ENCODE measurements around the gene VPS37B. TPM values are rescaled to one million over a fixed set of nuclear protein-coding genes. Genes with fewer than 3 reads are reported as not detected.

The VPS37B gene
- polyA plus RNA-seq, 1 donor = 22.4 TPM

Other genes with a start within 250 kb of the VPS37B start
- gene HCAR2, start 192.8 kb downstream of the VPS37B start, polyA plus RNA-seq (ENCODE audit: insufficient read length) = 0.09 TPM
- gene HCAR3, start 179.3 kb downstream of the VPS37B start, polyA plus RNA-seq (ENCODE audit: insufficient read length) = not detected
- 0.10 TPM for gene HCAR1, start 165.3 kb downstream of the VPS37B start, polyA plus RNA-seq (ENCODE audit: insufficient read length)
- 63.2 TPM for gene DENR, start 143.3 kb downstream of the VPS37B start, polyA plus RNA-seq (ENCODE audit: insufficient read length)
- 0.70 TPM for gene CCDC62, start 121.6 kb downstream of the VPS37B start, polyA plus RNA-seq (ENCODE audit: insufficient read length)
- gene HIP1R, start 60.7 kb downstream of the VPS37B start, polyA plus RNA-seq (ENCODE audit: insufficient read length) = 7.1 TPM
- gene ABCB9, start 70.3 kb upstream of the VPS37B start, polyA plus RNA-seq (ENCODE audit: insufficient read length) = 4.4 TPM
- 9.2 TPM for gene OGFOD2, start 79.1 kb upstream of the VPS37B start, polyA plus RNA-seq (ENCODE audit: insufficient read length)
- 165 TPM for gene ARL6IP4, start 84.6 kb upstream of the VPS37B start, polyA plus RNA-seq (ENCODE audit: insufficient read length)